Nucleus accumbens (tissue), 56 donors: Measurements from ENCODE around the gene PAK4.
A peak's percentile ranks its signal among the peaks of the same experiment; 100 is the strongest.
"Not testable (repeated sequence)": the region's sequence is repeated elsewhere in the genome, so short reads cannot be mapped to it uniquely, and the experiment has no call there.

Experiments
- DNase-seq, 56 donors: peaks; one replicate each; lab custom pipeline; 2025; lab: John Stamatoyannopoulos, UW

The PAK4 gene

DNA sequence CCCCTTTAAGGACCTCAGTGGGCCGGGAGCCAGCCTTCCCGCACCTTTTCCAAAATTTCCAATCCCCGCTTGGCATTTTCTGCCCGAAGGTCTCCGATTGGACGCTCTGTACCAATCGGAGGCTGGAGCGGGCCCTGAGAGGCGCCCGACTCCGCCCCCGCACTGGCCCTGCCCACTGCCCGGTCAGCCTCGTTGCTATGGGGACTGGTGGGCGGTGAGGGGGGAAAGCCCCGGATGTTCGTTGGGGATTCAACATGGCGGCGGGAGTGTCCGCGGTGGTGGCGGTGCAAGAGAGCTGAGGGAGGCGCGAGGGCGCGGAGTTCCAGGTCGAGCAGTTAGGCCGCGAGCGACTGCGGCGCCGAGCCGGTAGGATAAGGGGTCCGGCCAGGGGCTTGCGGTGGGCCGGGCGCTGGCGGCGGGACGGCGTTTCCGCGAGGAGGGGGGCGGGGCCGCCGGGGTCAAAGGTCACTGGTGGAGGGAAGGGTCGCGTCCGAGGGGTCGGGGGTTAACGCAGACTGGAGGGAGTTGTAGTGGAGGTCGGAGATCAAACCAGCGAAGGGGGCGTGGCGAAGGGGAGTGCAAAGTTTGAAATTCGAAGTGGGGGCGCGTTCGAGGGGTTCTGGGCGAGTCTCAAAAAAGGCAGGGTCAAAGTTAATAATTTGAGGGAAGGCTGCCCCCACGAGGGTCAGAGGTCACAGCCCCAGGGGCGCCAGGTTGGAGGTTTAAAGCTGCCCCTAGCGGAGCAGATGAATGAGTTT lies at the start of gene PAK4:
Gene PAK4, plus strand, starts transcription at position 233 of the 758 bp plus-strand sequence. CDS start 43,768 bp downstream, outside the sequence.
- peak; percentile 67 to 98 (median 95) for DNase-seq

- no peak for DNase-seq
These were observed 48.3 kb upstream of the PAK4 start for GRCh38 chr19:39077323-39077722.

DNA sequence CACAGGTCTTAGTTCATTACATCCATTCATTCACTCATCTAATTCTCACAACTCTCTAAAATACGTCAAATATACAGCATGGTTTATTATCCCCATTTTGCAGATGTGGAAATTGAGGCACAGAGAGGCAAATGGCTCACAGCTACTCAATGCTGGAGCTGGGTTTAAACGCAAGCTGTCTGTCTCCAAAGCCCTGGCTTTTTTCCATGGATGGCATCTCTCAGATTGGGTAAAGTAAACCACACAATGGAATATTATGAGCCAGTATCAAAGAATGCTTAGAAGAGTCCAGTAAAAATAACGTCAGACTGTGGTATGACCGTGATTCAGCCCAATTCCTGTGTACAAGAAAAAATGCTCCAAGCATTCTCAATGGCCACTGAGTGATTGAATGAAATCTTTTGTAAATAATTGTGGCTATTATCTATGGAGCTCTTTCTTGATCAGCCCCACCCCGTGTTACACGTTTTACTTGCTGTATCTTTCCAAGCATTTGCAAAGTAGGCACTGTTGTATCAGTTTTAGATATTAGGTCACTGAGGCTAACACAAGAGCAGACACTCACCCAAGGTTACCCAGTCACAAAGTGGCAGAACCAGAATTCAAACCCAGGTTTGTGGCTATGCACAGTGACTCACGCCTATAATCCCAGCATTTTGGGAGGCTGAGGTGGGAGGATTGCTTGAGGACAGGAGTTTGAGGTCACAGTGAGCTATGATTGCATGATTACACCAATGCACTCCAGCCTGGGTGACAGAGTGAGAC lies 47.0 kb upstream of the PAK4 start:
- peak in 38 of 56 donors; percentile 12 to 85 (median 48) for DNase-seq

- peak in 9 of 56 donors; percentile 4 to 44 (median 34) for DNase-seq
These were observed 45.2 kb upstream of the PAK4 start for GRCh38 chr19:39080431-39080830.

DNA sequence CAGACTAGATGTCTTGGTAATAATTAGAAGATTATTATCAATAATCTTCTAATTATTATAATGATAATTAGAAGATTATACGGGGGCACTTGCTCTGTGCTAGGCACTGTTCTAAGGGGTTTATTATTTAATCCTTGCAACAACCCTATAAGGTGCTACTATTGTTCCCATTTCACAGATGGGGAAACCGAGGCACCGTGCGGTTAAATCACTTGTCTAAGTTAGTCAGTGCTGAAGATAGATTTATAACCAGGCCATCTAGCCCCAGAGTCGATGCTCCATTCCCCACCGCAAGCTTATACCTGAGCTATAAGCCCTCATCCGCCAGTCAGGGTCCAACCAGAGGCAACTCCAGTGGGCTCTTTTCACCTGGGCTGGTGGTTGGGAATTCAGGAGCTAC lies 43.4 kb upstream of the PAK4 start:
- no peak for DNase-seq

DNA sequence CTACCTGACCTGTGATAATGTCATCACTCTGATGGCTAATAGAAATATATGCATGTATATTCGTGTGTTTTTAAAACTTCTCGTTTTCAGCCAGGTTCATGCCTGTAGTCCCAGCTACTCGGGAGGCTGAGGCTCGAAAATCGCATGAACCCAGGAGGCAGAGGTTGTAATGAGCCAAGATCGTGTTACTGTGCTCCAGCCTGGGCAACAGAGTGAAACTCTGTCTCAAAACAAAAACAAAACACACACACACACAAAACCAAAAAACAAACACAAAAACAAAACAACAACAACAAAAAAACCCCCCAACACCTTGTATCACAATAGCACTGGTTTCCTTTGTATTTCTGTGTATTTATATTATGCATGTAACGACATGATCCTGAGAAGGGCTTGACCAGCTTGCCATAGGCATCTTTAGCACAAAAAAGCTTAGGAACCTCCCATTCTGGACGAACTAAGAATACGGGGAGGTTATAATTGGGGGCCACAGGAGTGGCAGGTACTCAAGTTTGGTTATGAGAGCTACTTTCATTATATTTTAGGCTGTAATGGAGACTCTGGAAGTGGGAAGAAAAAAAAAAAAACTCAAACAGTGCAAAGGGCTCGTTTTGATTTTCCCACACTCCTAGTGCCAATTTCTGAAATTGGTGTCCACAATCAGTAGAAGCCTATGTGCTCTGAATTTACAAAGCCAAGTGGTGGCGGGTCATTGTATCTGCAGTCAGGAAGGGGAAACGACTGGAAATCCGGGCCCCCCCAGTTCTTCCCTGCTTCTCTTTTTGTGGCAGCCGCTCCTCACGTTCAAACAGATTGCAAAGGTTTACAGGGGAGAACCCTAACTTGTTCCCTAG lies 42.6 kb upstream of the PAK4 start:
- DNase-seq = peak in 27 of 56 donors; percentile 8 to 55 (median 25)

DNA sequence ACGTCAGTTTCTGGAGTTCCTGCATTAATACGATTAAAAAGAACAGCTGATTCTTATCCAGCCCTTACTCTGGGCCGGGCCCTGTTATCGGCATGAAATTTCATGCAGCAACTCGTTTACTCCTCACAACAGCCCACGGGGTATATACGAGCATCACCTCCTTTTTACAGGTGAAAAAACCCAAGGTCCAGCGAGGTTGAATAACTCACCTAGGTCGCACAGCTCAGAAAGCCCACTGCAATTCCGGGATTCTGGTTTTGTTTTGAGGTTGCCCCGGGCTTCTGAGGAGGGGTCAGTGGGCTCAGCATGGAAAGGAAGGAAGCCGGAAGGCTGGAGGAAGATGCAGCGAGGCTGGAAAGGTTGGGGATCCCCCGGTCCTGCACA lies 42.0 kb upstream of the PAK4 start:
- DNase-seq = peak in 2 of 56 donors; percentile 18 to 19

GRCh38 chr19:39083983-39084731 lies 41.4 kb upstream of the PAK4 start, which contains the start of gene ACP7:
Gene ACP7, plus strand, starts transcription at chr19:39084368. Its CDS starts 902 bp downstream, at chr19:39085270.
- DNase-seq = peak in 18 of 56 donors; percentile 4 to 50 (median 24)

- DNase-seq = no peak
These were observed 40.9 kb upstream of the PAK4 start for GRCh38 chr19:39084732-39085080.

DNA sequence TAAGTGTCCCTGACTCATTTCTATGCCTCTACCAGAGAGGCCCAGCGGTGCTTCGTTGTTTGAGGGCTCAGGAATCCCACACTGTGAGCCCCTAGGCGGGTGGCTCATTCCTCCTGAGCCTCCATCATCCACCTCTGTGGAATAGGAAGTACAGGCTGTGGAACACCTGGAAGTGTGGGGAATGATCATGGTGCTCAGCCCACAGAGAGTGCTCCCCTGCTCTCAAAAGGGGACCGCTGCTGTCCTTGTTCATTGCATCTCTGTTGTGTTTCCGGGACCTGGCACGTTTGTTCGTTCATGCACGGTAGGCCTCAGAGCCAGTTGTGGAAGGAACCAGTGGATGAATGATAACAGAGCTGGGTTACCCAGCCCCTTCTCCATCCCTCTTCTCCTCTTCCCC lies 40.2 kb upstream of the PAK4 start:
- DNase-seq = no peak

DNA sequence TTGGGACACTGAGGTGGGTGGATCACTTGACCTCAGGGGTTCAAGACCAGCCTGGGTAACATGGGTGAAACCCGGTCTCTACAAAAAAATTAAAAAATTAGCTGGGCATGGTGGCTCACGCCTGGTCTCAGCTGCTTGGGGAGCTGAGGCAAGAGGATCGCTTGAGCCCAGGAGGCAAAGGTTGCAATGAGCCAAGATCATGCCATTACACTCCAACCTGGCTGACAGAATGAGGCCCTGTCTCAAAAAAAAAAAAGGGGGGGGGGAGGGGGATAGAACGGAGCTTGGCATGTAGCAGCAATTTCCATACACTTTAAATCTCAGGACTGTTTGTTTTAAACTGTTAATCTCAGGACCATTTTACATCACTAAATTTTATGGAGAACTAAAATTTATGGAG lies 39.2 kb upstream of the PAK4 start:
- no peak for DNase-seq

DNA sequence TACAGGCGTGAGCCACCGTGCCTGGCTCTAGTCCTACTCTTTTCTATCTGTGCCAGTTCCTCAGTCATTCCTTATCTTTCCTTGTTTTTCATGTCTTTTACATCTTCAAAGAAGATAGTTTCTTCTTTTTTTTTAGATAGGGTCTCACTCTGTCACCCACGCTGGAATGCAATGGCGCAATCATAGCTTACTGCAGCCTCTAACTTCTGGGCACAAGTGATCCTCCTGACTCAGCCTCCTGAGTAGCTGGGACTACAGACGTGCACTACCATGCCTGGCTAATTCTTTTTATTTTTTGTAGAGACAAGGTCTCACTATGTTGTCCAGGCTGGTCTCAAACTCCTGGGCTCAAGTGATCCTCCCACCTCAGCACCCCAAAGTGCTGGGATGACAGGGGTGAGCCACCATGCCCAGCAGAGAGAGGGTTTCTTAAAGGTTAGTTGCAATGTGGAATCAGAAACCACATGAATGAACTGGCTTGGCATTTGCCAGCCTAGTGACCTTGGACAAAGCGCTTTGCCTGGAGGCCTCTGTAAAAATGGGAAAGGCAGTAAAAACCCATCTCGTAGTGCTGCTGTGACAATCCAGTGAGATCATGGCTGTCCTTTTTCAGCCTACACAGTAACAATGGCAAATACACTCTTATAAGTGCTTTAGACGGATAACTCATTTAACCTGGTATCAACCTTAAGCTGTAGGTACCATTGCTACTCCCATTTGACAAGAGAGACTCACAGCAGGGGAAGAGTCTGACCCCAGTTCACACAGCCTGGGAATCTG lies 37.5 kb upstream of the PAK4 start:
- no peak for DNase-seq

DNA sequence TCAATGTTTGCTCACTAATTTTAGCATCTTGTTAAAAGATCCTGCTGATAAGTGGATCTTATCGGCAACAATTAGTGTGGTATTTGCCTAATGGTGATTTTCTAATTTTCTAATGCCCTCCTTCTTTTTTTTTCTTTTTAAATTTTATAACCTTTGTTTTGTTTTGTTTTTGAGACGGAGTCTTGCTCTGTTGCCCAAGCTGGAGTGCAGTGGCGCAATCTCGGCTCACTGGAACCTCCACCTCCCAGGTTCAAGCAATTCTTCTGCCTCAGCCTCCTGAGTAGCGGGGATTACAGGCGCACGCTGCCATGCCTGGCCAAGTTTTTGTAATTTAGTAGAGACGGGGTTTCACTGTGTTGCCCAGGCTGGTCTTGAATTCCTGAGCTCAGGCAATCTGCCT lies 35.6 kb upstream of the PAK4 start:
- not testable (repeated sequence) for DNase-seq

GRCh38 chr19:39090881-39091280 lies 34.7 kb upstream of the PAK4 start:
- DNase-seq = no peak

DNA sequence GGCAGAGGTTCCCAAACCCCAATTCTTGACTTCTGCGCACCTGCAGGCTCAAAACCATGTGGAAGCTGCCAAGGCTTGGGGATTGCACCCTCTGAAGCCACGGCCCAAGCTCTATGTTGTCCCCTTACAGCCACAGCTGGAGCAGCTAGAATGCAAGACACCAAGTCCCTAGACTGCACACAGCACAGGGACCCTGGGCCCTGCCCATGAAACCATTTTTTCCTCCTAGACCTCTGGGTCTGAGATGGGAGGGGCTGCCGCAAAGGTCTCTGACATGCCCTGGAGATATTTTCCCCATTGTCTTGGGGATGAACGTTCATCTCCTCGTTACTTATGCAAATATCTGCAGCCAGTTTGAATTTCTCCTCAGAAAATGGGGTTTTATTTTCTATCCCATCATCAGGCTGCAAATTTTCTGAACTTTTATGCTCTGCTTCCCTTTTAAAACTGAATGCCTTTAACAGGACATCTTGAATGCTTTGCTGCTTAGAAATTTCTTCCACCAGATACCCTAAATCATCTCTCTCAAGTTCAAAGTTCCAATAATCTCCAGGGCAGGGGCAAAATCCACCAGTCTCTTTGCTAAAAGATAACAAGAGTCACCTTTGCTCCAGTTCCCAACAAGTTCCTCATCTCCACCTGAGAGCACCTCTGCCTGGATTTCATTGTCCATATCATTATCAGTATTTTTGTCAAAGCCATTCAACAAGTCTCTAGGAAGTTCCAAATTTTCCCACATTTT lies 29.6 kb upstream of the PAK4 start:
- DNase-seq = not testable (repeated sequence)

- DNase-seq = no peak
These were observed 28.3 kb upstream of the PAK4 start for GRCh38 chr19:39097299-39097698.

DNA sequence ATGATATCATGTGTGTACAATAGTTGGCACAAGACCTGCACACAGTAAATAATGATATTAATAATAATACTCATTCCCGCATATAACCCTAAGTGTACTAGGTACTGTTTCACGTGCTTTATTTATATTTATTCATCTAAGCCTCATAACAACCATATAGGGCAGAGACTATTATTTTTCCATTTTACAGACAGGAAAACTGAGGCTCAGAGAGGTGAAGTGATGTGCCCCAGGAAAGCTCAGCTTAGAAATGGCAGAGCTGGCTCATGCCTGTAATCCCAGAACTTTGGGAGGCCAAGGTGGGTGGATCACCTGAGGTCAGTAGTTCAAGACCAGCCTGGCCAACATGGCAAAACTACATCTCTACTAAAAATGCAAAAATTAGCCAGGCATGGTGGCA lies 27.9 kb upstream of the PAK4 start:
- DNase-seq = no peak
